H9 (cell line): Measurements from ENCODE around the gene BCAS4. TPM values are rescaled to one million over a fixed set of nuclear protein-coding genes. Genes with fewer than 3 reads are reported as not detected.

Experiments used
- DNase-seq: peaks from one replicate; pipeline ENCODE4 v3.0.0-alpha.2; 2017
- H2AFZ ChIP-seq: one replicate; pipeline ENCODE4 v1.6.1; 2013; ENCODE audit warnings: mild to moderate bottlenecking, low read length, control low read depth, moderate library complexity
- H2AK5ac ChIP-seq: 2 replicates; pipeline ENCODE4 v1.6.1; 2013; ENCODE audit warnings: low read length, control low read depth, mixed read lengths; ENCODE audit not compliant: insufficient read length
- H2BK120ac ChIP-seq: one replicate; pipeline ENCODE4 v1.6.1; 2013; ENCODE audit warnings: low read depth, mild to moderate bottlenecking, low read length, control low read depth, inconsistent platforms; ENCODE audit not compliant: poor library complexity, severe bottlenecking
- H2BK12ac ChIP-seq: 2 replicates; pipeline ENCODE4 v1.6.1; 2013; ENCODE audit warnings: low read length, control low read depth, mixed read lengths, low read depth; ENCODE audit not compliant: insufficient read length
- H2BK15ac ChIP-seq: 2 replicates; pipeline ENCODE4 v1.6.1; 2013; ENCODE audit warnings: low read depth, low read length, control low read depth
- H2BK20ac ChIP-seq: one replicate; pipeline ENCODE4 v1.6.1; 2013; ENCODE audit warnings: low read depth, mild to moderate bottlenecking, low read length, control low read depth, inconsistent platforms; ENCODE audit not compliant: poor library complexity, severe bottlenecking
- H2BK5ac ChIP-seq: 2 replicates; pipeline ENCODE4 v1.6.1; 2013; ENCODE audit warnings: low read length, control low read depth, mixed read lengths; ENCODE audit not compliant: insufficient read length
- H3K14ac ChIP-seq: 2 replicates; pipeline ENCODE4 v1.6.1; 2013; ENCODE audit warnings: low read length, control low read depth; ENCODE audit not compliant: insufficient read depth
- H3K18ac ChIP-seq: 2 replicates; pipeline ENCODE4 v1.6.1; 2013; ENCODE audit warnings: low read depth, mild to moderate bottlenecking, mixed read lengths, low read length, control low read depth; ENCODE audit not compliant: insufficient read length
- H3K23ac ChIP-seq: 2 replicates; pipeline ENCODE4 v1.6.1; 2013; ENCODE audit warnings: low read length, control low read depth, mixed read lengths, low read depth; ENCODE audit not compliant: insufficient read length
- H3K23me2 ChIP-seq: 2 replicates; pipeline ENCODE4 v1.6.1; 2013; ENCODE audit warnings: low read depth, mild to moderate bottlenecking, mixed read lengths, low read length, control low read depth; ENCODE audit not compliant: insufficient read length, poor library complexity, severe bottlenecking
- H3K27ac ChIP-seq: 2 replicates; pipeline ENCODE4 v1.5.1; 2013; ENCODE audit warnings: low read length, control low read depth, mixed read lengths, low read depth; ENCODE audit not compliant: insufficient read length
- H3K27me3 ChIP-seq: 2 replicates; pipeline ENCODE4 v1.6.1; 2013; ENCODE audit warnings: low read length, control low read depth, inconsistent platforms; ENCODE audit not compliant: insufficient read depth
- H3K4ac ChIP-seq: 2 replicates; pipeline ENCODE4 v1.6.1; 2013; ENCODE audit warnings: low read depth, mild to moderate bottlenecking, control low read depth, inconsistent platforms, low read length, moderate library complexity
- H3K4me1 ChIP-seq: 2 replicates; pipeline ENCODE4 v1.6.1; 2013; ENCODE audit warnings: low read length, control low read depth, inconsistent platforms; ENCODE audit not compliant: insufficient read depth
- H3K4me2 ChIP-seq: 2 replicates; pipeline ENCODE4 v1.6.1; 2013; ENCODE audit warnings: low read length, control low read depth, mixed read lengths; ENCODE audit not compliant: insufficient read length, insufficient read depth
- H3K56ac ChIP-seq: 2 replicates; pipeline ENCODE4 v1.6.1; 2013; ENCODE audit warnings: low read depth, mild to moderate bottlenecking, mixed read lengths, low read length, control low read depth; ENCODE audit not compliant: insufficient read length
- H3K79me1 ChIP-seq: 2 replicates; pipeline ENCODE4 v1.6.1; 2013; ENCODE audit warnings: low read depth, mild to moderate bottlenecking, moderate library complexity, low read length, control low read depth, inconsistent platforms; ENCODE audit not compliant: insufficient read depth, poor library complexity, severe bottlenecking
- H3K79me2 ChIP-seq: 2 replicates; pipeline ENCODE4 v1.6.1; 2013; ENCODE audit warnings: low read length, control low read depth, inconsistent platforms; ENCODE audit not compliant: insufficient read depth
- H3K9ac ChIP-seq: 2 replicates; pipeline ENCODE4 v1.6.1; 2013; ENCODE audit warnings: low read length, control low read depth, mixed read lengths; ENCODE audit not compliant: insufficient read length; ENCODE audit errors: extremely low read depth
- H3K9me3 ChIP-seq: one replicate; pipeline ENCODE4 v1.6.1; 2013; ENCODE audit warnings: low read depth, low read length, inconsistent platforms; ENCODE audit not compliant: control insufficient read depth
- H3T11ph ChIP-seq: one replicate; pipeline ENCODE4 v1.6.1; 2013; ENCODE audit warnings: mild to moderate bottlenecking, low read length, control low read depth, inconsistent platforms
- H4K20me1 ChIP-seq: one replicate; pipeline ENCODE4 v1.6.1; 2013; ENCODE audit not compliant: control insufficient read depth, insufficient read length, insufficient read depth
- H4K5ac ChIP-seq: 2 replicates; pipeline ENCODE4 v1.6.1; 2013; ENCODE audit warnings: low read depth, mild to moderate bottlenecking, mixed read lengths, low read length, control low read depth; ENCODE audit not compliant: insufficient read length
- H4K8ac ChIP-seq: replicated peaks from 2 replicates; pipeline ENCODE4 v1.6.1; 2013; ENCODE audit warnings: low read length, control low read depth, mixed read lengths, low read depth; ENCODE audit not compliant: insufficient read length
- H4K91ac ChIP-seq: 2 replicates; pipeline ENCODE4 v1.6.1; 2013; ENCODE audit warnings: low read depth, mild to moderate bottlenecking, moderate library complexity, mixed read lengths, low read length, control low read depth; ENCODE audit not compliant: insufficient read length
- H3K27ac Mint-ChIP-seq, 3 experiments: 2 replicates in 2 of 3; 3 replicates in 1 of 3; pipeline ENCODE4 v1.8.0; 2020 to 2021; ENCODE audit warnings: mixed read lengths in 3 of 3, mild to moderate bottlenecking in 1 of 3, moderate library complexity in 1 of 3
- H3K27me3 Mint-ChIP-seq: 2 replicates; pipeline ENCODE4 v1.8.0; 2021; ENCODE audit warnings: low read depth, mild to moderate bottlenecking, moderate library complexity, mixed read lengths
- H3K36me3 Mint-ChIP-seq, 3 experiments: 2 replicates in 2 of 3; 3 replicates in 1 of 3; pipeline ENCODE4 v1.8.0; 2020 to 2021; ENCODE audit warnings: low read depth in 3 of 3, mixed read lengths in 3 of 3; ENCODE audit not compliant: insufficient read depth in 1 of 3
- H3K4me1 Mint-ChIP-seq, 2 experiments: 2 replicates each; pipeline ENCODE4 v1.8.0; 2020; ENCODE audit warnings: mixed read lengths in 2 of 2
- H3K4me3 Mint-ChIP-seq, 2 experiments: 2 replicates in 1 of 2; 3 replicates in 1 of 2; pipeline ENCODE4 v1.8.0; 2020 to 2021; ENCODE audit warnings: mild to moderate bottlenecking in 2 of 2, mixed read lengths in 2 of 2, moderate library complexity in 1 of 2
- H3K9me3 Mint-ChIP-seq, 2 experiments: 2 replicates in 1 of 2; 3 replicates in 1 of 2; pipeline ENCODE4 v1.8.0; 2020; ENCODE audit warnings: mild to moderate bottlenecking in 2 of 2, mixed read lengths in 2 of 2, moderate library complexity in 1 of 2
- CTCF ChIP-seq: fragments of 200-600 bp; sonication (generic); conservative IDR thresholded peaks from 3 replicates; pipeline ENCODE4 v1.8.0; 2021; ENCODE audit warnings: antibody characterized with exemption, mild to moderate bottlenecking
- WGBS: extraction: QIAGEN DNeasy Blood & Tissue Kit; methylation state at CpG from one replicate; pipeline ENCODE4 v1.1.7; 2013; ENCODE audit warnings: missing lambda C conversion rate, low lambda C conversion rate, mixed read lengths; ENCODE audit not compliant: insufficient read length; ENCODE audit errors: extremely low coverage; 5-methylcytosine and 5-hydroxymethylcytosine counted together
- total RNA-seq: library from RNA; stranded (reverse); gene quantifications from 2 replicates; pipeline ENCODE4 v1.2.1, GENCODE V29; 2021

BCAS4 gene
- total RNA-seq, 1 experiment from 2014 or later = 16.9 TPM

GRCh38 chr20:50866036-50866685, 71.3 kb downstream of the BCAS4 start:
- H3K4me3 Mint-ChIP-seq = no peak overlapping the region
- H2BK12ac ChIP-seq = no peak overlapping the region
- no CpG with 5 or more reads among the region's 12 CpGs for WGBS

More at GRCh38 chr20:50866036-50866685, 71.3 kb downstream of the BCAS4 start:
- H3K4me2 ChIP-seq = no peak overlapping the region
- no peak overlapping the region for H2BK5ac ChIP-seq
- no peaks in the 10 kb centered on the region; the same call in 1 of the 2 replicates for H3K27me3 Mint-ChIP-seq
- no peak overlapping the region for H3K23ac ChIP-seq
- H4K91ac ChIP-seq = no peak overlapping the region
- DNase-seq = no peak
- no peaks in the 10 kb centered on the region for H3K4me1 ChIP-seq
- no peak overlapping the region for H4K5ac ChIP-seq
- no peaks in the 10 kb centered on the region for H3K9me3 Mint-ChIP-seq
- H3K79me2 ChIP-seq = no peaks in the 10 kb centered on the region
- H3T11ph ChIP-seq = no peak overlapping the region
- H3K9me3 ChIP-seq = no peaks in the 10 kb centered on the region
- TF ChIP-seq CTCF = no peak
- H2AK5ac ChIP-seq = no peak overlapping the region
- H3K27me3 ChIP-seq = no peaks in the 10 kb centered on the region
- H2BK15ac ChIP-seq = no peak overlapping the region
- peaks cover 39 to 52% of the 10 kb centered on the region in 2 experiments for H3K4me1 Mint-ChIP-seq
- no peak overlapping the region for H2BK120ac ChIP-seq
- no peaks in the 10 kb centered on the region for H4K20me1 ChIP-seq
- H3K23me2 ChIP-seq = peaks cover 3% of the 10 kb centered on the region
- no peak overlapping the region for H3K27ac Mint-ChIP-seq
- no peak overlapping the region for H3K4ac ChIP-seq
- H2AFZ ChIP-seq = no peak overlapping the region
- no peaks in the 10 kb centered on the region for H3K79me1 ChIP-seq
- H4K8ac ChIP-seq = no peak overlapping the region
- H3K14ac ChIP-seq = no peak overlapping the region; the same call in 1 of the 2 replicates
- H3K36me3 Mint-ChIP-seq = no peaks in the 10 kb centered on the region; a peak in 1 of 7 replicates
- H3K56ac ChIP-seq = no peak overlapping the region
- H3K18ac ChIP-seq = no peak overlapping the region
- H3K9ac ChIP-seq = no peak overlapping the region
- no peak overlapping the region for H3K27ac ChIP-seq
- no peak overlapping the region for H2BK20ac ChIP-seq
